Measurements from ENCODE around the gene GRIK4. TPM values are rescaled to one million over a fixed set of nuclear protein-coding genes. Genes with fewer than 3 reads are reported as not detected.

GRIK4 gene
- total RNA-seq, 1 donor from 2014 or later: 2.2 TPM

DNA sequence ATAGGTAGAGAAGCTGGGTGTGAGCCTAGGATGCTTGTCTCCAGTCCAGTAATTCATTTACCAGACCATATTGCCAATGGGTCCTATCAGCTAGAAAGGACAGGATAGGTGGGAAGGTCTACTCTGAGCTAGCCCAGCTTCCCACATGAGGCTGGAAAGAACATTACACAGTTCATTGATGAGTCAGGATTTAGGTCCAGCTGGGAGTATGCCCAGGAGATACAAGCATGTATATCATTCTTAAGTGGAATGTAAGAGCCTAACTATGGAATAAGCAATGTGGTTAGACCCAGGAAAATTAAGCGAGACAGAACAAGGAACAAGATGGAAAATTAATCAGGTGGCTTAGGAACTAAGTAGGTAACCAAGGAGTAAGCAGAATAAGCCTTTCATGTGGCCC is 453.3 kb downstream of the GRIK4 start:
- Mint-ChIP-seq H3K4me1 (ENCODE audit: low read depth, unreplicated experiment) (peaks cover 3% of the 10 kb centered on the region), H3K27ac (ENCODE audit: unreplicated experiment) (no peak overlapping the region), H3K9me3 (ENCODE audit: unreplicated experiment) (no peaks in the 10 kb centered on the region), H3K36me3 (ENCODE audit: low read depth, unreplicated experiment) (peaks cover 4% of the 10 kb centered on the region), H3K27me3 (ENCODE audit: low read depth, unreplicated experiment) (peaks cover 14% of the 10 kb centered on the region), H3K4me3 (ENCODE audit: unreplicated experiment) (no peak overlapping the region)
- Histone ChIP-seq H2AFZ (ENCODE audit: low read depth, low read length) (no peak overlapping the region), H3K4me2 (ENCODE audit: low read length) (no peak overlapping the region), H3K4me3 (ENCODE audit: insufficient read depth, low read depth, low read length) (no peak overlapping the region), H3K4me1 (ENCODE audit: insufficient read depth, low read length) (no peaks in the 10 kb centered on the region), H3K9ac (ENCODE audit: low read length) (no peak overlapping the region), H3K36me3 (ENCODE audit: insufficient read depth, low read length) (no peaks in the 10 kb centered on the region), H3K9me3 (ENCODE audit: insufficient read depth, low read depth, low read length) (no peaks in the 10 kb centered on the region), H4K20me1 (ENCODE audit: insufficient read depth, low read length) (no peaks in the 10 kb centered on the region), H3K27me3 (ENCODE audit: insufficient read depth, low read length) (peaks cover 5% of the 10 kb centered on the region), H3K79me2 (ENCODE audit: insufficient read depth, low read length) (no peaks in the 10 kb centered on the region), H3K27ac (ENCODE audit: low read depth, low read length) (no peak overlapping the region)
- TF ChIP-seq, protein P1, sequence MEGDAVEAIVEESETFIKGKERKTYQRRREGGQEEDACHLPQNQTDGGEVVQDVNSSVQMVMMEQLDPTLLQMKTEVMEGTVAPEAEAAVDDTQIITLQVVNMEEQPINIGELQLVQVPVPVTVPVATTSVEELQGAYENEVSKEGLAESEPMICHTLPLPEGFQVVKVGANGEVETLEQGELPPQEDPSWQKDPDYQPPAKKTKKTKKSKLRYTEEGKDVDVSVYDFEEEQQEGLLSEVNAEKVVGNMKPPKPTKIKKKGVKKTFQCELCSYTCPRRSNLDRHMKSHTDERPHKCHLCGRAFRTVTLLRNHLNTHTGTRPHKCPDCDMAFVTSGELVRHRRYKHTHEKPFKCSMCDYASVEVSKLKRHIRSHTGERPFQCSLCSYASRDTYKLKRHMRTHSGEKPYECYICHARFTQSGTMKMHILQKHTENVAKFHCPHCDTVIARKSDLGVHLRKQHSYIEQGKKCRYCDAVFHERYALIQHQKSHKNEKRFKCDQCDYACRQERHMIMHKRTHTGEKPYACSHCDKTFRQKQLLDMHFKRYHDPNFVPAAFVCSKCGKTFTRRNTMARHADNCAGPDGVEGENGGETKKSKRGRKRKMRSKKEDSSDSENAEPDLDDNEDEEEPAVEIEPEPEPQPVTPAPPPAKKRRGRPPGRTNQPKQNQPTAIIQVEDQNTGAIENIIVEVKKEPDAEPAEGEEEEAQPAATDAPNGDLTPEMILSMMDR (IDR thresholded peaks at IDR 0.05; ENCODE audit: insufficient read depth, low read depth, low read length): no peak
- TF ChIP-seq EZH2 (IDR thresholded peaks at IDR 0.05; ENCODE audit: insufficient read depth, low read length): no peak
- FAIRE-seq (no peak), DNase-seq (ENCODE audit: low read depth) (peak; percentile 66)

GRCh38 chr11:120966840-120967239 is 455.3 kb downstream of the GRIK4 start:
- H3K36me3 ChIP-seq (ENCODE audit: insufficient read depth, low read length): no peaks in the 10 kb centered on the region
- H3K9ac ChIP-seq (ENCODE audit: low read length): no peak overlapping the region
- DNase-seq (ENCODE audit: low read depth) (no peak), FAIRE-seq (no peak)
- H3K9me3 ChIP-seq (ENCODE audit: insufficient read depth, low read depth, low read length): no peaks in the 10 kb centered on the region
- Mint-ChIP-seq H3K9me3 (ENCODE audit: unreplicated experiment) (no peaks in the 10 kb centered on the region), H3K4me3 (ENCODE audit: unreplicated experiment) (no peak overlapping the region), H3K4me1 (ENCODE audit: low read depth, unreplicated experiment) (peaks cover 6% of the 10 kb centered on the region), H3K27me3 (ENCODE audit: low read depth, unreplicated experiment) (peaks cover 15% of the 10 kb centered on the region), H3K27ac (ENCODE audit: unreplicated experiment) (no peak overlapping the region), H3K36me3 (ENCODE audit: low read depth, unreplicated experiment) (peaks cover 4% of the 10 kb centered on the region)
- H3K27ac ChIP-seq (ENCODE audit: low read depth, low read length): no peak overlapping the region
- H3K4me3 ChIP-seq (ENCODE audit: insufficient read depth, low read depth, low read length): no peak overlapping the region
- no peak overlapping the region for H3K4me2 ChIP-seq (ENCODE audit: low read length)
- no peak for TF ChIP-seq EZH2 (IDR thresholded peaks at IDR 0.05; ENCODE audit: insufficient read depth, low read length)
- H4K20me1 ChIP-seq (ENCODE audit: insufficient read depth, low read length): no peaks in the 10 kb centered on the region
- H2AFZ ChIP-seq (ENCODE audit: low read depth, low read length): no peak overlapping the region
- H3K79me2 ChIP-seq (ENCODE audit: insufficient read depth, low read length): no peaks in the 10 kb centered on the region
- H3K4me1 ChIP-seq (ENCODE audit: insufficient read depth, low read length): no peaks in the 10 kb centered on the region
- H3K27me3 ChIP-seq (ENCODE audit: insufficient read depth, low read length): no peaks in the 10 kb centered on the region

DNA sequence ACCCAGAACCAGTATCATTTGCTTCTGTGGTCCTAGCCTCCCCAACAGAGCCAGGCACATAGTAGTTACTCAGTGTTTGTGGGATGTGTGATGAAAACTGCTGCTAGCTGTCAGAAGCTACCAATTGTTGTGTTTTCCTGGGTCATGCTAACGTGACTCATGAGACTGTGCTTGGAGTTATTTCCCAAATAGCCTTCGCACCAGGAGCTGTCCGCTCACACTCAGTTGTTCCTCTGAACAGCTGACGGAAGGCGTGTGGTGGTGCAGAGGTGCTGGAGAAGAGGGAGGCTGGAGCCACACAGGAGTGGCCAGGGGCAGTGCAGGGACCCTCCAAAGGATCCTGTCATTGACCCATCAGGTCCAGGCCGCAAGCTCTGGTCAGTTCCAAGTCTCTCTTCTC is 458.4 kb downstream of the GRIK4 start:
- no peak overlapping the region for H3K4me3 ChIP-seq (ENCODE audit: insufficient read depth, low read depth, low read length)
- FAIRE-seq: no peak
- TF ChIP-seq, protein P1 (IDR thresholded peaks at IDR 0.05; ENCODE audit: insufficient read depth, low read depth, low read length): no peak
- TF ChIP-seq EZH2 (IDR thresholded peaks at IDR 0.05; ENCODE audit: insufficient read depth, low read length): no peak
- Mint-ChIP-seq H3K27ac (ENCODE audit: unreplicated experiment) (no peak overlapping the region), H3K27me3 (ENCODE audit: low read depth, unreplicated experiment) (peaks cover 12% of the 10 kb centered on the region), H3K9me3 (ENCODE audit: unreplicated experiment) (no peaks in the 10 kb centered on the region), H3K36me3 (ENCODE audit: low read depth, unreplicated experiment) (peaks cover 7% of the 10 kb centered on the region), H3K4me1 (ENCODE audit: low read depth, unreplicated experiment) (peaks cover 13% of the 10 kb centered on the region), H3K4me3 (ENCODE audit: unreplicated experiment) (no peak overlapping the region)
- no peak overlapping the region for H3K9ac ChIP-seq (ENCODE audit: low read length)
- H3K4me1 ChIP-seq (ENCODE audit: insufficient read depth, low read length): no peaks in the 10 kb centered on the region
- no peaks in the 10 kb centered on the region for H3K36me3 ChIP-seq (ENCODE audit: insufficient read depth, low read length)
- H3K27ac ChIP-seq (ENCODE audit: low read depth, low read length): no peak overlapping the region
- H3K4me2 ChIP-seq (ENCODE audit: low read length): no peak overlapping the region
- H2AFZ ChIP-seq (ENCODE audit: low read depth, low read length): no peak overlapping the region
- H3K27me3 ChIP-seq (ENCODE audit: insufficient read depth, low read length): no peaks in the 10 kb centered on the region
- no peaks in the 10 kb centered on the region for H3K9me3 ChIP-seq (ENCODE audit: insufficient read depth, low read depth, low read length)
- no peaks in the 10 kb centered on the region for H4K20me1 ChIP-seq (ENCODE audit: insufficient read depth, low read length)
- no peaks in the 10 kb centered on the region for H3K79me2 ChIP-seq (ENCODE audit: insufficient read depth, low read length)
- DNase-seq (ENCODE audit: low read depth): no peak
